Measurements from ENCODE around the gene MLLT3.

The MLLT3 gene

DNA sequence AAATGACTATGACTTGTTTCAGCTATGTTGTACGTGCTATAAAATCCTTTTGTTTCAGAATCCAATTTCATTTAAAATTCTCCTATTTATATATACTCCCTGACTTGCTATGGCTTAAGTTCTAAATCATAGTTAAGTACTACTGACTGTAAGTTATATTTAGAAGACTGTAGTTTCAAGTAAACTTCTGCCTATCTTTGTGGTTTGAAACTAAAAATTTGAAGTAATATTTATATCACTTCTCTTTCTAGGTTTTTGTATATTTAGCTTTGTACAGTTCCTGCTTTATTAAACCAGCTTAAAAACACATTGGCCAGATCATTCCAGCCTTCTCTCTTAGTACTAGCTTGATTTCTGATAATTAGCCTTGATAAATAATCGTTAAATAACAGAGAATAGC, 196.3 kb downstream of the MLLT3 start:
- no peak for DNase-seq (ENCODE audit: low read depth, low spot score)

DNA sequence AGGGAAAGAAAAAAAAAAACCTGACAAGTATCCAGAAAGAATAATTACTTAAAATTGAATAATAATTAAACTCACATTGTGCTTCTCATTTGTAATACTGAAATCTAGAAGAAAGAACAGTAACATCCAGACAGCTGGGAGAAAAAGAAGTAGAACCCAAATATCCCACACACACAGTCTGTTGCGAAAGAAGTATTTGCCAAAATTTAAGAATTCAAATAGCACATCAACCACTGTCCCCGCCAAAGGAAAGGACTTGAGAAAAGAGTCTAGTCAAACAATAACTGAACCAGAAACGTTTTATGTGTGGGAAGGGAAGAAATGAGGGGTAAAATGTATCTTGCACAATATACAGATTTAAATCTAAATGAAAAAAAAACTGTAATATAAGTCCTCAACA, 202.8 kb downstream of the MLLT3 start:
- DNase-seq (ENCODE audit: low read depth, low spot score), result no peak
- no peak for TF ChIP-seq CTCF (IDR thresholded peaks at IDR 0.05; ENCODE audit: low read depth, low read length)
- H3K4me3 ChIP-seq (ENCODE audit: low read depth, low read length), result no peak overlapping the region
- in situ Hi-C loops (cut with HindIII; ENCODE audit: low sequenced_read_pairs), result no loop called here

More for the DNA sequence above, 196.3 kb downstream of the MLLT3 start:
- no peak overlapping the region for H3K4me3 ChIP-seq (ENCODE audit: low read depth, low read length)
- in situ Hi-C loops (cut with HindIII; ENCODE audit: low sequenced_read_pairs), result no loop called here
- no peak for TF ChIP-seq CTCF (IDR thresholded peaks at IDR 0.05; ENCODE audit: low read depth, low read length)

DNA sequence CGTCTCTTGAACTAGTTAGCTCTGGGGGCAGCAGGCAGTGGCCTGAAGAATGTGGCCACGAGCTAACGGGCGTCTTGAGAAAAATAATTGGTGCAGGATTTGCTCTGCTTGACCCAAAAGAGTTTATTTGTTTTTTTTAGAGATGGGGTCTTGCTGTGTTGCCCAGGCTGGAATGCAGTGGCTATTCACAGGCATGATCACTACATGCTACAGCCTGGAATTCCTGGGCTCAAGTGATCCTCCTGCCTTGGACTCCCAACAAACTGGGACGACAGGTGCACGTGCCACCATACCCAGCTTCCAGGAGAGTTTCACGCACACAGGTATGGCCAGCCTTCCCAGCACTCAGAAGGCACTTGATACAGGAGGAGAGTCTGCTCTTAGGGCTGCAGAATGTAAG, 203.8 kb downstream of the MLLT3 start:
- no peak for DNase-seq (ENCODE audit: low read depth, low spot score)
- H3K4me3 ChIP-seq (ENCODE audit: low read depth, low read length), result no peak overlapping the region
- in situ Hi-C loops (cut with HindIII; ENCODE audit: low sequenced_read_pairs), result no loop called here
- TF ChIP-seq CTCF (IDR thresholded peaks at IDR 0.05; ENCODE audit: low read depth, low read length), result no peak

GRCh38 chr9:20417373-20418080, 204.8 kb downstream of the MLLT3 start:
- no peak for DNase-seq (ENCODE audit: low read depth, low spot score)
- H3K4me3 ChIP-seq (ENCODE audit: low read depth, low read length), result no peak overlapping the region
- in situ Hi-C loops (cut with HindIII; ENCODE audit: low sequenced_read_pairs), result no loop called here
- TF ChIP-seq CTCF (IDR thresholded peaks at IDR 0.05; ENCODE audit: low read depth, low read length), result no peak

DNA sequence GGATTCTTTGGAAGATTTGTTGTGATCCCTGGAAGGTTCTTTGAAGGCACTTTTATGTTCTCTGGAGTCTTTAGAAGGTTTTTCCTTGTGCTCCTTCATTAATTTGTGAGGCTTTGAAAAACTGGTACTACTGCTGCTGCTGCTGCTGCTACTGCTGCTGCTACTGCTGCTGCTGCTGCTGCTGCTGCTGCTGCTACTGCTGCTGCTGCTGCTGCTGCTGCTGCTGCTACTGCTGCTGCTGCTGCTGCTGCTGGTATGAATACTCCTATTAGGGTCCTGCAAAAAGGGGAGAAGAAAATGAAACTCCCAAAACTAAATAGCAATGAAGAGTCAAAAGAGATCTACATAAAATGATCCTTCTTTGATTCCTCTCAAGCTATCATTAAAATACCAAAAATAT, 208.1 kb downstream of the MLLT3 start:
- TF ChIP-seq CTCF (IDR thresholded peaks at IDR 0.05; ENCODE audit: low read depth, low read length), result no peak
- no peak overlapping the region for H3K4me3 ChIP-seq (ENCODE audit: low read depth, low read length)
- no peak for DNase-seq (ENCODE audit: low read depth, low spot score)
- in situ Hi-C loops (cut with HindIII; ENCODE audit: low sequenced_read_pairs), result no loop called here

- no peak overlapping the region for H3K4me3 ChIP-seq (ENCODE audit: low read depth, low read length)
- DNase-seq (ENCODE audit: low read depth, low spot score), result no peak
- no peak for TF ChIP-seq CTCF (IDR thresholded peaks at IDR 0.05; ENCODE audit: low read depth, low read length)
- in situ Hi-C loops (cut with HindIII; ENCODE audit: low sequenced_read_pairs), result no loop called here
Measured at GRCh38 chr9:20409321-20410092, 212.8 kb downstream of the MLLT3 start.
